Endothelial cell of umbilical vein (primary cell): ENCODE results near the gene NHS. TPM values are rescaled to one million over a fixed set of nuclear protein-coding genes. Genes with fewer than 3 reads are reported as not detected.

Experiments
- BruUV-seq: library from RNA; stranded (reverse); fragments of 400-500 nt; replicated peaks from 2 replicates; lab custom pipeline; 2021; lab: Mats Ljungman, UMichigan
- CTCF ChIA-PET: fragments of 300-600, 350-600 bp; sonication (Branson Sonifier 250); formaldehyde crosslinking; loops from one replicate; lab custom pipeline; 2021; ENCODE audit warnings: antibody characterized with exemption, inconsistent platforms; lab: Charles Lee
- POLR2A ChIA-PET: fragments of 300-600, 350-600 bp; sonication (Branson Sonifier 250); formaldehyde crosslinking; loops from one replicate; lab custom pipeline; 2021; ENCODE audit warnings: antibody characterized with exemption, inconsistent platforms; lab: Charles Lee
- DNase-seq: peaks from one replicate; pipeline ENCODE4 v3.0.0-alpha.2; 2011; ENCODE audit warnings: low read depth, low spot score
- FAIRE-seq: peaks from 2 replicates; lab custom pipeline; 2011; peaks lifted over from hg19 to GRCh38; lab: Jason Lieb, UNC
- H2AFZ ChIP-seq: 2 replicates; pipeline ENCODE4 v1.6.0; 2012; ENCODE audit warnings: low read depth, low read length, control low read depth, inconsistent platforms
- H3K27ac ChIP-seq: 2 replicates; pipeline ENCODE4 v1.5.1; 2011; ENCODE audit warnings: low read depth, mild to moderate bottlenecking, control low read depth, low read length, moderate library complexity; ENCODE audit not compliant: insufficient read depth
- H3K27me3 ChIP-seq, 2 experiments: 2 replicates each; pipeline versions ENCODE4 v1.6.0 to v1.6.1; 2011; ENCODE audit warnings: low read length in 2 of 2, mixed read lengths in 1 of 2; ENCODE audit not compliant: control insufficient read depth in 2 of 2, insufficient read depth in 2 of 2
- H3K36me3 ChIP-seq, 2 experiments: 2 replicates in 1 of 2; 3 replicates in 1 of 2; pipeline ENCODE4 v1.5.1; 2011; ENCODE audit warnings: low read length in 2 of 2, mild to moderate bottlenecking in 1 of 2, moderate library complexity in 1 of 2; ENCODE audit not compliant: control insufficient read depth in 2 of 2, insufficient read depth in 2 of 2; ENCODE audit errors: extremely low read depth in 1 of 2
- H3K4me1 ChIP-seq: 3 replicates; pipeline ENCODE4 v1.5.1; 2011; ENCODE audit warnings: mild to moderate bottlenecking, low read length; ENCODE audit not compliant: control insufficient read depth, insufficient read depth; ENCODE audit errors: extremely low read depth
- H3K4me2 ChIP-seq: 2 replicates; pipeline ENCODE4 v1.6.1; 2011; ENCODE audit warnings: low read length, control low read depth, mixed read lengths; ENCODE audit not compliant: insufficient read depth
- H3K4me3 ChIP-seq, 3 experiments: fragments of 200-600 bp in 1 of 3; sonication (generic), shearing (Covaris generic) in 1 of 3; replicated peaks in 1 of 3; 2 replicates each; pipeline ENCODE4 v1.5.1; 2011 to 2016; ENCODE audit warnings: control low read depth in 3 of 3, low read length in 3 of 3, mild to moderate bottlenecking in 2 of 3, inconsistent platforms in 1 of 3, low read depth in 1 of 3, moderate library complexity in 1 of 3; ENCODE audit not compliant: insufficient read depth in 1 of 3
- H3K79me2 ChIP-seq: 2 replicates; pipeline ENCODE4 v1.6.0; 2012; ENCODE audit warnings: low read length, inconsistent platforms; ENCODE audit not compliant: control insufficient read depth, insufficient read depth
- H3K9ac ChIP-seq: replicated peaks from 2 replicates; pipeline ENCODE3; 2011; ENCODE audit warnings: low read length, control low read depth; ENCODE audit not compliant: insufficient read depth; ENCODE audit errors: extremely low read depth
- H3K9me1 ChIP-seq: replicated peaks from 3 replicates; pipeline ENCODE4 v1.6.0; 2011; ENCODE audit warnings: mild to moderate bottlenecking, low read length; ENCODE audit not compliant: control insufficient read depth, insufficient read depth; ENCODE audit errors: extremely low read depth
- H3K9me3 ChIP-seq: replicated peaks from 2 replicates; pipeline ENCODE4 v1.5.1; 2012; ENCODE audit warnings: low read length, inconsistent platforms; ENCODE audit not compliant: control insufficient read depth, insufficient read depth
- H4K20me1 ChIP-seq: replicated peaks from 2 replicates; pipeline ENCODE3; 2011; ENCODE audit warnings: mild to moderate bottlenecking, low read length; ENCODE audit not compliant: control insufficient read depth, insufficient read depth; ENCODE audit errors: extremely low read depth
- EZH2 ChIP-seq: IDR thresholded peaks from 2 replicates; pipeline ENCODE4 v1.6.1; 2012; ENCODE audit warnings: borderline replicate concordance, low read depth, mild to moderate bottlenecking, moderate library complexity, low read length, inconsistent platforms; ENCODE audit not compliant: severe bottlenecking
- FOS ChIP-seq: IDR thresholded peaks from 2 replicates; pipeline ENCODE4 v1.6.1; 2011; ENCODE audit warnings: mild to moderate bottlenecking, low read length, moderate library complexity, borderline replicate concordance; ENCODE audit not compliant: insufficient read depth
- GATA2 ChIP-seq: IDR thresholded peaks from 2 replicates; pipeline ENCODE4 v1.7.0; 2011; ENCODE audit warnings: low read depth, mild to moderate bottlenecking, moderate library complexity, mixed read lengths, low read length; ENCODE audit not compliant: insufficient read length, insufficient read depth
- JUN ChIP-seq: IDR thresholded peaks from 2 replicates; pipeline ENCODE4 v1.6.1; 2011; ENCODE audit warnings: borderline replicate concordance, low read depth; ENCODE audit not compliant: insufficient read length, insufficient read depth
- MYC ChIP-seq: IDR thresholded peaks from one replicate; pipeline ENCODE4 v1.6.1; 2011; ENCODE audit warnings: mild to moderate bottlenecking, low read depth, low read length
- POLR2A ChIP-seq: IDR thresholded peaks from 2 replicates; pipeline ENCODE4 v1.6.1; 2012; ENCODE audit warnings: low read depth, mild to moderate bottlenecking, control low read depth, low read length
- POLR2AphosphoS5 ChIP-seq: IDR thresholded peaks from 2 replicates; pipeline ENCODE4 v1.6.1; 2012; ENCODE audit warnings: low read depth, mild to moderate bottlenecking, control low read depth, low read length, moderate library complexity; ENCODE audit not compliant: insufficient read depth
- dilution Hi-C: fragments of 300-500 bp; cut with MboI; formaldehyde crosslinking; loops from one replicate; pipeline ENCODE4 v1.15.0; 2019; ENCODE audit warnings: low sequenced_read_pairs; ENCODE audit not compliant: extremely low pct_ligation_motif_present
- intact Hi-C: fragments of 100-400 bp; cut with micrococcal nuclease; formaldehyde crosslinking; loops from one replicate; pipeline ENCODE4 v1.10.0; 2022
- polyA plus RNA-seq, 4 experiments: library from polyadenylated mRNA; depleted of rRNA in 3 of 4; stranded (reverse) in 3 of 4; unstranded in 1 of 4; fragments of >200 nt; gene quantifications; 2 replicates each; pipeline versions ENCODE4 v1.2.1 to v1.2.3, GENCODE V29; 2011 to 2012; ENCODE audit warnings: missing spikeins in 1 of 4
- total RNA-seq: library from RNA; stranded (reverse); gene quantifications from 2 replicates; pipeline ENCODE4 v1.2.3, GENCODE V29; 2021
- TF ChIP-seq, protein P1 (sequence below): IDR thresholded peaks from 2 replicates; pipeline ENCODE4 v1.6.1; 2011; ENCODE audit not compliant: insufficient read depth, insufficient read length
- TF ChIP-seq, protein P2 (sequence below), 2 donors: IDR thresholded peaks; 1 replicate in 1 of 2; 2 replicates in 1 of 2; pipeline ENCODE4 v1.5.1; 2011; ENCODE audit warnings: low read length in 2 of 2, mild to moderate bottlenecking in 2 of 2, moderate library complexity in 2 of 2, control low read depth in 1 of 2, inconsistent platforms in 1 of 2, low read depth in 1 of 2; ENCODE audit not compliant: insufficient read depth in 1 of 2; ENCODE audit errors: extremely low read depth in 1 of 2

NHS gene
- total and polyA plus RNA-seq, 2 donors (not counting 3 experiments of a cell fraction or from before 2014, with no cell fraction given): 0.07 to 0.46 TPM

- Histone ChIP-seq H3K79me2 (no peaks in the 10 kb centered on the region), H3K9me3 (no peaks in the 10 kb centered on the region), H3K27me3 (no peaks in the 10 kb centered on the region), H4K20me1 (no peaks in the 10 kb centered on the region), H3K9me1 (no peaks in the 10 kb centered on the region), H3K36me3 (no peaks in the 10 kb centered on the region), H3K4me1 (no peaks in the 10 kb centered on the region), H3K27ac (no peak overlapping the region), H3K4me3 (no peak overlapping the region), H2AFZ (no peak overlapping the region), H3K9ac (no peak overlapping the region), H3K4me2 (no peak overlapping the region)
- TF ChIP-seq JUN (no peak), MYC (no peak), POLR2AphosphoS5 (no peak), EZH2 (no peak), GATA2 (no peak), FOS (no peak), POLR2A (no peak)
- TF ChIP-seq, protein P1, sequence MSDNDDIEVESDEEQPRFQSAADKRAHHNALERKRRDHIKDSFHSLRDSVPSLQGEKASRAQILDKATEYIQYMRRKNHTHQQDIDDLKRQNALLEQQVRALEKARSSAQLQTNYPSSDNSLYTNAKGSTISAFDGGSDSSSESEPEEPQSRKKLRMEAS: no peak
- TF ChIP-seq, protein P2, sequence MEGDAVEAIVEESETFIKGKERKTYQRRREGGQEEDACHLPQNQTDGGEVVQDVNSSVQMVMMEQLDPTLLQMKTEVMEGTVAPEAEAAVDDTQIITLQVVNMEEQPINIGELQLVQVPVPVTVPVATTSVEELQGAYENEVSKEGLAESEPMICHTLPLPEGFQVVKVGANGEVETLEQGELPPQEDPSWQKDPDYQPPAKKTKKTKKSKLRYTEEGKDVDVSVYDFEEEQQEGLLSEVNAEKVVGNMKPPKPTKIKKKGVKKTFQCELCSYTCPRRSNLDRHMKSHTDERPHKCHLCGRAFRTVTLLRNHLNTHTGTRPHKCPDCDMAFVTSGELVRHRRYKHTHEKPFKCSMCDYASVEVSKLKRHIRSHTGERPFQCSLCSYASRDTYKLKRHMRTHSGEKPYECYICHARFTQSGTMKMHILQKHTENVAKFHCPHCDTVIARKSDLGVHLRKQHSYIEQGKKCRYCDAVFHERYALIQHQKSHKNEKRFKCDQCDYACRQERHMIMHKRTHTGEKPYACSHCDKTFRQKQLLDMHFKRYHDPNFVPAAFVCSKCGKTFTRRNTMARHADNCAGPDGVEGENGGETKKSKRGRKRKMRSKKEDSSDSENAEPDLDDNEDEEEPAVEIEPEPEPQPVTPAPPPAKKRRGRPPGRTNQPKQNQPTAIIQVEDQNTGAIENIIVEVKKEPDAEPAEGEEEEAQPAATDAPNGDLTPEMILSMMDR (IDR thresholded peaks at IDR 0.05; ENCODE audit: extremely low read depth in 1 of 2, insufficient read depth in 1 of 2, low read depth in 1 of 2, low read length in 2 of 2): no peak
- intact Hi-C loops: no loop called here
- FAIRE-seq (no peak), DNase-seq (no peak)
- BruUV-seq: no TSS peak
- ChIA-PET POLR2A (no interaction called here), CTCF (interaction anchor here (0.7 kb wide), 1 partner anchor 13 kb away, joined by 3 read pairs; no protein-coding TSS in a partner anchor)
- dilution Hi-C loops: no loop called here
Observed at GRCh38 chrX:17566740-17567139, 191.7 kb downstream of the NHS start.
